PFSK-1 (cell line): ENCODE results near the gene TATDN3.

Experiments
- FOXP2 ChIP-seq: optimal IDR thresholded peaks from 2 replicates; pipeline ENCODE3; 2011; ENCODE audit warnings: borderline replicate concordance, control low read depth, inconsistent platforms; ENCODE audit not compliant: insufficient read depth; ENCODE audit errors: extremely low read length, extremely low read depth
- POLR2AphosphoS5 ChIP-seq: IDR thresholded peaks from 2 replicates; pipeline ENCODE4 v1.6.1; 2012; ENCODE audit warnings: low read depth, mild to moderate bottlenecking, control low read depth, low read length, moderate library complexity
- REST ChIP-seq, 2 experiments: IDR thresholded peaks; 2 replicates each; pipeline versions ENCODE4 v1.6.1 to v1.8.0; 2011 to 2012; ENCODE audit warnings: low read depth in 2 of 2, low read length in 2 of 2, control low read depth in 1 of 2, inconsistent platforms in 1 of 2, mild to moderate bottlenecking in 1 of 2, moderate library complexity in 1 of 2; ENCODE audit not compliant: insufficient read depth in 1 of 2
- SIN3A ChIP-seq: IDR thresholded peaks from 2 replicates; pipeline ENCODE4 v1.6.1; 2012; ENCODE audit warnings: mild to moderate bottlenecking, low read length, moderate library complexity, borderline replicate concordance; ENCODE audit not compliant: insufficient read depth
- TAF1 ChIP-seq: IDR thresholded peaks from 2 replicates; pipeline ENCODE4 v1.6.1; 2012; ENCODE audit warnings: low read length, control low read depth, borderline replicate concordance; ENCODE audit not compliant: insufficient read depth

TATDN3 gene

GRCh38 chr1:212792396-212792908 lies 758 bp downstream of the TATDN3 start:
- no peak for TF ChIP-seq SIN3A
- no peak for TF ChIP-seq REST (IDR thresholded peaks at IDR 0.05; ENCODE audit: insufficient read depth in 1 of 2, low read depth in 2 of 2, low read length in 2 of 2)
- no peak for TF ChIP-seq TAF1
- no peak for TF ChIP-seq POLR2AphosphoS5
- TF ChIP-seq FOXP2, result no peak

GRCh38 chr1:212794561-212795014 lies 2.9 kb downstream of the TATDN3 start:
- TF ChIP-seq TAF1 (no peak), FOXP2 (no peak), POLR2AphosphoS5 (no peak), SIN3A (no peak), REST (IDR thresholded peaks at IDR 0.05; ENCODE audit: insufficient read depth in 1 of 2, low read depth in 2 of 2, low read length in 2 of 2) (no peak)

GRCh38 chr1:212797681-212798080 lies 6.0 kb downstream of the TATDN3 start:
- no peak for TF ChIP-seq FOXP2
- TF ChIP-seq REST (IDR thresholded peaks at IDR 0.05; ENCODE audit: insufficient read depth in 1 of 2, low read depth in 2 of 2, low read length in 2 of 2), result no peak
- no peak for TF ChIP-seq SIN3A
- no peak for TF ChIP-seq POLR2AphosphoS5
- no peak for TF ChIP-seq TAF1

GRCh38 chr1:212805767-212806166 lies 14.1 kb downstream of the TATDN3 start:
- TF ChIP-seq FOXP2 (no peak), SIN3A (no peak), POLR2AphosphoS5 (no peak), REST (IDR thresholded peaks at IDR 0.05; ENCODE audit: insufficient read depth in 1 of 2, low read depth in 2 of 2, low read length in 2 of 2) (no peak), TAF1 (no peak)
